Measurements from ENCODE around the gene ARMC12. TPM values are rescaled to one million over a fixed set of nuclear protein-coding genes. Genes with fewer than 3 reads are reported as not detected.

The ARMC12 gene
- total and polyA plus RNA-seq, 2 of the 13 experiments (the other 11 are each of a cell fraction or from before 2014, with no cell fraction given) = 1.3 TPM; not detected in 1

DNA sequence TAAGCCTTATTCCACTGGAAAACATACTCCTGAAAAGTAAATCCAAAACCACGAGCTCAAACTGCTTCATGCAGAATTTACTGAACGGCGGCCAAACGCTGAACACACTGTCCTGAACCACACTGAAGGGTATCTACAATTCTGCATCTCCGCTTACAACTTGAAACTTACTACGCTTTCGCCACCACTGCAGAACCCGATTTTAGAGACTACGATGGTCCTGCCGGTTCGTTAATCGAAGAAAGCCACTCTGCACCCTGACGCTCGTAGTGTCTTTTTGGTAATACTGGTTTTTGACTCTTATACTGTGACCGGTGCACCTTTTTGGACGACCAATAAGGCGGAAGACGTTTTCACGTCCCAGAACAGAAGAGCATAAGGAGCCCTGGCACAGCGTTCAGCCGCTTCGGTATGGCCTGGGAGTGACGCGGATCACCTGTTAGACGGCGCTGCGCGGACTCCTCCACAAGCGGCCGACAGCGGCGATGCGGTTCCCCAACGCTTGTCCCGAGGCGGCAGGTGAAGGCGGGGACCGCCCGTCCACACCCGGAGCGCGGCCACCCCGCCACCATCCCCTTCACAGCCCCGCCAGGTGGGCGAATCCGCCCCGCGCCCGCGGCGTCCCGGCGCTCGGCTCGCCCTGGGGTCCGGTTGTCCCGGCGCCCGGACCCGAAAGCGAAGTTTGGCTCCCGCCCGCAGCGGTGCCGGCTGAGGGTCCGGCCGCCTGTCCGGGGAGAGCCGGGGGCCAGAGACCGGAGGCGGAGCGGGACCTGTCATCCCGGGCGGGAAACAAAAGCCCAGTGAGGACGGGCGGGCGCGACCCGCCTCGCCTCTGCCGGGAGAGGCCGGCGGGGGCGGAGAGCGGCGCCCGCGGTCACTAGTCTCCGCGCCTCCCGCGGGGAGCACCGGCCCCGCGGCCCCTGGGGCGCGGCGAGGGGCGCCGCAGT, 48.9 kb upstream of the ARMC12 start (continued):
- TF ChIP-seq ZBTB34 (CRISPR knock-in tag; IDR thresholded peaks at IDR 0.05) = 0 out of 2 replicates have a peak, but pooled peaks have one; percentile 32
- TF ChIP-seq ATF7-NPFF (CRISPR knock-in tag; IDR thresholded peaks at IDR 0.05; ENCODE audit: low read depth) = no peak
- no peak for TF ChIP-seq ZNF460 (CRISPR knock-in tag; IDR thresholded peaks at IDR 0.05; ENCODE audit: borderline replicate concordance)
- peak; percentile 30 for TF ChIP-seq ZNF883 (CRISPR knock-in tag; IDR thresholded peaks at IDR 0.05; ENCODE audit: not compliant biosample characterization)
- 0 out of 2 replicates have a peak, but pooled peaks have one; percentile 15 for TF ChIP-seq E2F2 (CRISPR knock-in tag; IDR thresholded peaks at IDR 0.05; ENCODE audit: borderline replicate concordance)
- no peak for TF ChIP-seq NR2F2 (IDR thresholded peaks at IDR 0.05; ENCODE audit: borderline replicate concordance, low read depth)
- TF ChIP-seq, protein P1, sequence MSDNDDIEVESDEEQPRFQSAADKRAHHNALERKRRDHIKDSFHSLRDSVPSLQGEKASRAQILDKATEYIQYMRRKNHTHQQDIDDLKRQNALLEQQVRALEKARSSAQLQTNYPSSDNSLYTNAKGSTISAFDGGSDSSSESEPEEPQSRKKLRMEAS (IDR thresholded peaks at IDR 0.05) = no peak; the same call in 1 of the 2 replicates
- TF ChIP-seq ZNF256 (CRISPR knock-in tag; conservative IDR thresholded peaks at IDR 0.05) = no peak
- no peak for TF ChIP-seq AGO1 (IDR thresholded peaks at IDR 0.05; ENCODE audit: low read depth, low read length, poor library complexity, severe bottlenecking)
- TF ChIP-seq, protein P2, sequence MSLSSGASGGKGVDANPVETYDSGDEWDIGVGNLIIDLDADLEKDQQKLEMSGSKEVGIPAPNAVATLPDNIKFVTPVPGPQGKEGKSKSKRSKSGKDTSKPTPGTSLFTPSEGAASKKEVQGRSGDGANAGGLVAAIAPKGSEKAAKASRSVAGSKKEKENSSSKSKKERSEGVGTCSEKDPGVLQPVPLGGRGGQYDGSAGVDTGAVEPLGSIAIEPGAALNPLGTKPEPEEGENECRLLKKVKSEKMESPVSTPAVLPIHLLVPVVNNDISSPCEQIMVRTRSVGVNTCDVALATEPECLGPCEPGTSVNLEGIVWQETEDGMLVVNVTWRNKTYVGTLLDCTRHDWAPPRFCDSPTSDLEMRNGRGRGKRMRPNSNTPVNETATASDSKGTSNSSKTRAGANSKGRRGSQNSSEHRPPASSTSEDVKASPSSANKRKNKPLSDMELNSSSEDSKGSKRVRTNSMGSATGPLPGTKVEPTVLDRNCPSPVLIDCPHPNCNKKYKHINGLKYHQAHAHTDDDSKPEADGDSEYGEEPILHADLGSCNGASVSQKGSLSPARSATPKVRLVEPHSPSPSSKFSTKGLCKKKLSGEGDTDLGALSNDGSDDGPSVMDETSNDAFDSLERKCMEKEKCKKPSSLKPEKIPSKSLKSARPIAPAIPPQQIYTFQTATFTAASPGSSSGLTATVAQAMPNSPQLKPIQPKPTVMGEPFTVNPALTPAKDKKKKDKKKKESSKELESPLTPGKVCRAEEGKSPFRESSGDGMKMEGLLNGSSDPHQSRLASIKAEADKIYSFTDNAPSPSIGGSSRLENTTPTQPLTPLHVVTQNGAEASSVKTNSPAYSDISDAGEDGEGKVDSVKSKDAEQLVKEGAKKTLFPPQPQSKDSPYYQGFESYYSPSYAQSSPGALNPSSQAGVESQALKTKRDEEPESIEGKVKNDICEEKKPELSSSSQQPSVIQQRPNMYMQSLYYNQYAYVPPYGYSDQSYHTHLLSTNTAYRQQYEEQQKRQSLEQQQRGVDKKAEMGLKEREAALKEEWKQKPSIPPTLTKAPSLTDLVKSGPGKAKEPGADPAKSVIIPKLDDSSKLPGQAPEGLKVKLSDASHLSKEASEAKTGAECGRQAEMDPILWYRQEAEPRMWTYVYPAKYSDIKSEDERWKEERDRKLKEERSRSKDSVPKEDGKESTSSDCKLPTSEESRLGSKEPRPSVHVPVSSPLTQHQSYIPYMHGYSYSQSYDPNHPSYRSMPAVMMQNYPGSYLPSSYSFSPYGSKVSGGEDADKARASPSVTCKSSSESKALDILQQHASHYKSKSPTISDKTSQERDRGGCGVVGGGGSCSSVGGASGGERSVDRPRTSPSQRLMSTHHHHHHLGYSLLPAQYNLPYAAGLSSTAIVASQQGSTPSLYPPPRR (CRISPR knock-in tag; IDR thresholded peaks at IDR 0.05; ENCODE audit: borderline replicate concordance) = no peak
- peak; percentile 72 for TF ChIP-seq KMT2B (CRISPR knock-in tag; IDR thresholded peaks at IDR 0.05)

All from HepG2 (cell line).